EL (cell line): ENCODE data around the gene CAMKK1.
"Not testable (repeated sequence)": the region's sequence is repeated elsewhere in the genome, so short reads cannot be mapped to it uniquely, and the experiment has no call there.

Source experiments
- DNase-seq: peaks from one replicate; pipeline ENCODE4 v3.0.0-alpha.2; 2016

Gene CAMKK1

DNA sequence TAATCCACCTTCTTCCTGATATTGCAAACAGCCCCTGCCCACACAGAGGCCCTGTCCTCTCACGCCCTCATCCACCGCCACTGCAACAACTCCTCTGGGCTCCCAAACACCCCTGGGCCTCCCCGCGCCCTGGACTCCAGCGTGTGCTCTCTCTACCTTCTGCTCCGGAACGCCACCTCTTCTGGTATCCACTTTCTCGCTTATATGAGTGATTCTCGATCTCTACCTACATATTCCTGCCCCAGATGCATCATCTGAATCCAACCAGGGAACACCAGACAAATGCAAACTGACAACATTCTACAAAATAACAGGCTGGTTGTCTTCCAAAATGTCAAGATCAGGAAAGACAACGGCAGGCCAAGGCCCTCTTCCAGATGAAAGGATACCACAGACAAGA, 19.0 kb downstream of the CAMKK1 start:
- DNase-seq = no peak

DNA sequence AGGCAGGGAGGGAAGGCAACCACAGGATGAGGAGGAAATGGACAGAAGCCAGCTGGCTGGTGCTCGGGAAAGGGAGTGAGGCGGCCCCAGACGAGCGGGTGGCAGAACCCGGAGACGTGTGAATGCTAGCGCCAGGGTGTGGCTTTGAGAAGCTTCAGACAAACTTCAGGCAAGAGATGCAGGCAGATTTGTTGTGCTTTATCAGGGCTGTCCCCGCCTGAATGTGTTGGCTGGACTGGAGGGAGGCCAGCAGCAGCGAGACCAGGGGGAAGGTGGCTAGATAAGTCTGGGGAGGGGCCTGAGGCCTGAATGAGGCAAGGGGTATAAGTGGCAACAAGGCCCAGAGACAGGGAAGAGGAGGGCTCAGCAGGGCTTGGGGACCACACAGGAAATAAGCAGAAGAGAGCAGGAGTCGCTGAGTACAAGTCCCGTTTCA, 22.0 kb downstream of the CAMKK1 start:
- no peak for DNase-seq

DNA sequence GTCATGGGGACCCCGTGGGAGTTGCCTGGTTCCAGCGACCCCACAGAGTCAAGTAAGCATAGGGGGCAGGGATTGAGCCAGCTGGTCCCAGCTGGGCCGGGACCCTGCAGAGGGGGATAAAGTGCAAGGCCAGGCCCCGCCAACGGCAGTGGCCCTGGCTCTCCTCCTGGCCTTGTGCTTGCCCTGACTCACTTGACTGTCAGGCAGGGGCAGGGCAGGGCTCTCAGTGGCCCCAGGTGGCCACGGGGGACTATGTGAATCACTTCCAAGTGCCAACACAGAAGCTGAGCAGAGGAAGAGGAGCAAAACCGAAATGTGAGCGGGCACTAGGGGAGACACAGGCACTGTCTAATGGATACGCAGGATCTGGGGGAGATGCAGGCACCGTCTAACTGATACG, 25.2 kb downstream of the CAMKK1 start:
- DNase-seq = no peak

DNA sequence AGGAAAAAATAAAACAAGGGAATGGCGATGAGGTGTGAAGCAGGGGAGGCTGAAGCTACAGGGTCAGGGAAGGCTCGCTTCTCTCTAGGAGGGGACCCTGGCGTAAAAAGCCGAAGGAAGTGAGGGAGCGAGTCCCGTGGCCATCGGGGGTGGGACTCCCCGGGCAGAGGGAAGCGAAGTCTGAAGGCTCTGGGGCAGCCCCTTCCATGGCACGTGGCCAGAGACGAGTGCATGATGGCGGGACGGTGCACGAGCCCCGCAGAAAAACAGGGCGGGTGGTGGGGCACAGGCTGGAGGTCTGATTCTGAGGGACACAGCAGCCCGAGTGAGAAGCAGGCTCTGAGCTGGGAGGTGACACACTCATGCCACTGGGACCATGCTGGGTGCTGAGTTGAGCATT, 25.7 kb downstream of the CAMKK1 start:
- no peak for DNase-seq

DNA sequence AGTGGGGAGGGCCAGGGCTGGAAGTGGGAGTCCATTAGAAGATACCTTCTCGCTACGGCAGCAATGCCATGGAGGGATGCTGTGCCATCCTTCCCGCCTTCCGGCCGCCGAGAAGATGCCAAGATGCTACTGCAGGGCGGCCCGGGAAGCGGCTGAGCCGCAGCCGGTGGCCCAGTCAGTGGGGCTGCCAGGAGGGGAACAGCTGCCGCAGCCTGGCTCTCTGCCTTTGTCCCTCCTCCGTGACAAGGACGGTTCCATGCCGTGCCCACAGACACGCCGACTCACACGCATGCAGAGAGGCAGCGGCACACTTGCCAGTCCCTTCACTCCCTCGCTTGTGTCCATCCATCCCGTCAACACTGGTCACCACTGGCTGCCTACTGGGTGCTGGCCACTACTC, 26.6 kb downstream of the CAMKK1 start:
- no peak for DNase-seq

DNA sequence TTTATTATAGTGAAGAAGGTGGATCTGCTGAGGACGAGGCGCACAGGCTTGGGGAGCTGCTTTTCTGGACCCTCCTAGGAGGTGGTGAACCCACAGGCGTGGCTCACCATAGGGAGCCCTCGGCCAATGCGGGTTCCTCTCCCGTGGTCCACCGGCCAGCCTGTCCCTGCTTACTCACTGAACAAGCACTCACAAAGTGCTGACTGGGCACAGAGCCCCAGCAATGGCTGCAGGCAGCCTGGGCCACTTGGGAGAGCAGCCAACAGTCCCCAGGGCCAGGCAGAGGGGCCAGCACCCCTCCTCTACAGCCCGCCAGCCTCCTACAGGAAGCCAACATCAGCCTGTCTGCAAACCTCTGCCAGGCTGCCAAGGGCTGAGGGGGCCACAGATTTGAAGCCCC, 27.7 kb downstream of the CAMKK1 start:
- peak; percentile 84 for DNase-seq

DNA sequence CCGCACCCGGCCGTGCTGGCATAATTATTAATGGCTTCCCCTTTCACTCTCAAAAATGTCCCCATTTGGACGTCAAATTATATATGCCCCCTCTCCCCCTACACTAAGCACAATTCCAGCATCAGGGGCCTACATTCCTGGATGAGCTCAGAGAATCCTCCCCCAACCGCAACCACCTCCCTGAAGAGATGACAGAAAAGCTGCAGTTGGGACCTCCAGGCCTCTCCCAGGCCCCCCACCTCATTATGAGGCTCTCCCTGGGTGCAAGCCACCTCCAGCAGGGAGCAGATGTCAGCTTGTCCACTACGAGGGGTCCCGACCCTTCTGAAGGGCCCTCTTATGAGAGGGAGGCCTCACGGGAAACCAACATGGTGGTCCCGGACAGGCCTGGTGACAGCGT, 28.3 kb downstream of the CAMKK1 start:
- no peak for DNase-seq

DNA sequence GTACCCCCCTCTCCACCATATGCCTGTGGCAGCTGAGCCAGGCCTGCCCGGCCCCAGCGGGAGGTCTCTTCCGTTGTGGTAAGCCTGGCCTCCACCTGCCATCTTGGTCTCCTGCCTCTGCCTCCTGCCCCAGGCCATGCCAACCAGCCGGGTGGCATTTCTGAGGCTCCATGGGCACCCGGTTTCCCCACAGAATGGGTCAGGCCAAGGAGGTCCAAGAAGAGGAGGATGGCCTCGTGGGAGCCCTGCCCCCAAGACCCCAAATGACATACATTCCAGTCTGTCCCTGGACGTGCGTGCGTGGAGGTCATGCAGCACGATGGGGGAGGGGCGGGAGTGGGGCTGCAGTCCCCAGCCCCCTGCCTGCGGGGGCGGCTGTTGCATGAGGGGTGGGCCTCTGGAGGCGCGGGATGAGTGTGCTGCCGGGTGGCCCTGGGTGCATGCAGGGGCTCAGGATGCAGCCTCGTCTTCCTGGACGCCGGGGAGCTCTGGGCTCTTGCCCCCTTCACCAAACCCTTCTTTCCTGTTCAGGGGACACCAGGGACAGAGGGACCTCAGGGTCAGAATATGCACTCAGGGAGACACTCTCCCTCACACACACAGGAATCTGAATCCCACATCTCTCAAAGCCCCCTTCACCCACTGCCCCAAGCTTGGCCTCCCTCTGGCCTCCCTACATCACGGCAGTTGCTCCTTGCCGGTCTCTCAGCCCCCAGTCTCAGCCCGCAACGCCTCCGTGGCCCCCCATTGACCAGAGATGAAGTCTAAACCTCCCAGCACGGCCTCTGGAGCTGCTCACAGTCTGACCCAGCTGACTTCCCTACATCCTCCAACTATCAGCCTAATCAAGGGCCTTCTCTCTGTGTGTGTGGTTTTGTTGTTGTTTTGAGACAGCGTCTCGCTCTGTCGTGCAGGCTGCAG, 30.8 kb downstream of the CAMKK1 start:
- no peak for DNase-seq

DNA sequence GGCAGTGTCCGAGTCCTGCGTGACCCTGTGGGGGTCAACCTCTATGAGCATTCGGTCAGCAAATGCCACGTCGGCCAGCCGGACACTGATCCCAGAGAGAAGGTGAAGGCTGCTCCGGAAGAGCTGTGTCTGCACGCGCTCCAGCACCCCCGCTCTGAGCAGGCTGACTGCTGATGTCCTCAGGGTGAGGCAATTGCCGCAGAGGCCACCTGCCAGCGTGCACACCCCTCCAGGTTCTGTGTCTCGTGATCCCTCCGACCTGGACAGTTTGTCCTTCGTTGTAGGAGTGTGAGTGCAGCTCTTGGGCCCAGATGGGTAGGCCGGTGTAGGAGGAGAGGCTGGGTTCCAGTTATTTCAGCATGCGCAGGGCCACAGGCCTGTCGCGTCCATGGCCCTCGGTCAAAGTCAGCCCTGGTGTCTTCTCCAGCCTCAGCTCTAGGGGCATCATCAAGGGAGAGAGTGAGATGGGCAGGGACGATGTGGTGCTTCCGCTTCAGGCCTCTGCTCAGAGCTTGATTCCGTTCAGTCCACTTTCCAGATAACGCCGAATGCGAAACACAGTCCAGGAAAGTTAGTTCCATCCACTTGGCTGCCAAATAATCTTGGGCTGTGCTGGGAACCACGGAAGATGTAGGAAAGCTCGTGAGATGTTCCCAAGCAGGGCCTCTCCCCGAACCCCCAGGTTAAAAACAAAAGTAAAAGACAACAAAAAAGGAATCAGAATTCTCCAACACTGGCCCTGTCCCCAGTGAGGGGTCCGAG, 31.7 kb downstream of the CAMKK1 start:
- no peak for DNase-seq

DNA sequence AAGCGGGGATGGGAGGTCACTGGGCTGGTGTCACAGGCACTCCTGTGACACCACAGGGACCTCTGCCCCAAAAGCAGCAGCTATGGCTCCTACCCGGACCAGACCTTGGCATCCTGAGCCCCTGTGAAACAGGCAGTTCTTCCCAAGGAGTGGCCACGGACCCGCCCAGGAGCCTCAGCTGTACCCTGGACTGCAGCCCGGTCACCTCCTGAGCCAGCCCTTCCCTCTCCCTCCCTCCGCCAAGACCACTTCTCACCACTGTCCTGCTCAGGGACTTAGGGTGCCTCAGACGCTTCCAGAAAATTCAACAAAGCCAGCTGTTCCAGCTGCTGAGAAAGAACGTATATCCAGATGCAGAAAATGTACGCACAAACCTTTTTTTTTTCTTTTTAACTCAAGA, 32.9 kb downstream of the CAMKK1 start:
- no peak for DNase-seq

DNA sequence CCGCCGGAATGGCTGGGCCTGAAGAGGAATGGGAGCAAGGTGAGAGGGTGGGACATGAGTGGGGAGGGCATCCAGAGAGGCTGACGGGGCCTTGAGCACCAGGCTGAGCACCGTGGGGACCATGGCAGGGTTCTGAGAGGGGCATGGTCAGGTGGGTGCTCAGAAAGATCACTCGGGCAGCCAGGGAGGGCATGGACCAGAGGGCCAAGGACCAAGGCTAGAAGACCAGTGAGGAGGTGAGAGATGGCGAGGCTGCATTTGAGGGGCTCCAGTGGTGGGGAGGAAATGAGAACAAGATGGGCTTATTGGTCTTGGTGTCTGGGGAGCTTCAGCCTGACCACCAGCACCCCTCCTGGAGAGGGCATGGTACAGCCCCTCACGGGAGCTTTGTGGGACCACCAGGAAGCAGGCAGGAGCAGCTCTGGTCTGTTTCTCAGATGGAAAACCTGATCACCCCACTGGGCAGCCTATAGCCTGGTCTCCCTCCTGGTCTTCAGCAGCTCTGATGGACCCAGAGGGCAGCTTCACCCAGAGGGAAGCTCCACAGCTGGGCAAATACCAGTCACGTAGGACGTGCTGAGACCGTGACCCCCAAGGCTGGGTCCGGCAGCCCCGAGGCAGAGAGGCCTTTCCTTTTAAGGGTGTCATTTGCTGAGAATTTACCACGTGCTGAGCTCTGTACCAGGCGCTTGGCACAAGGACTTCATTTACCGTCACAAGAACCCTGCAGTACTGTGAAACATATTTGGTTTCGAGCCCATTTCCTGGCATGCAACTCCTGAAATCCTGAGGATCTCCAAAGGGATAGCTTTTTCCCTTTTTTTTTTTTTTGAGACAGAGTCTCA, 35.4 kb downstream of the CAMKK1 start:
- no peak for DNase-seq

DNA sequence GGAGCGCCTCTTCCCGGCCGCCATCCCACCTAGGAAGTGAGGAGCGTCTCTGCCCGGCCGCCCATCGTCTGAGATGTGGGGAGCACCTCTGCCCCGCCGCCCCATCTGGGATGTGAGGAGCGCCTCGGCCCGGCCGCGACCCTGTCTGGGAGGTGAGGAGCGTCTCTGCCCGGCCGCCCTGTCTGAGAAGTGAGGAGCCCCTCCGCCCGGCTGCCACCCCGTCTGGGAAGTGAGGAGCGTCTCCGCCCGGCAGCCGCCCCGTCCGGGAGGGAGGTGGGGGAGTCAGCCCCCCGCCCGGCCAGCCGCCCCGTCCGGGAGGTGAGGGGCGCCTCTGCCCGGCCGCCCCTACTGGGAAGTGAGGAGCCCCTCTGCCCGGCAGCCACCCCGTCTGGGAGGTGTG, 38.6 kb downstream of the CAMKK1 start:
- not testable (repeated sequence) for DNase-seq

DNA sequence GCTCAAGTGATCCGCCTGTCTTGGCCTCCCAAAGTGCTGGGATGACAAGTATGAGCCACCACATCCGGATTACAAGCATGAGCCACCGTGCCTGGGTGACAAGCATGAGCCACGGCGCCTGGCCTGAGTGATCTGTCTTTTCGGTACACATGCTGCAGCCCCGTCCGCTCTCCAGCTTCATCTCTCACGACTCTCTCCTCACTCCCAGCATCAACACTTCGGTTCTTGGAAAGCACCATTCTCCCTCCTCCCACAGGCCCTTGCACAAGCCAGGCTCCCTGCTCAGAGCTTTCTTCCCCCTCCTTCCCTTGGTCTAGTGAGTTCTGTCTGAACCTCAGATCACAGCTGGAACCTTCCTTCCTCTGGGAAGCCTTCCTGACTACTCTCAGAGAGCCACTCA, 40.3 kb downstream of the CAMKK1 start:
- DNase-seq = no peak

DNA sequence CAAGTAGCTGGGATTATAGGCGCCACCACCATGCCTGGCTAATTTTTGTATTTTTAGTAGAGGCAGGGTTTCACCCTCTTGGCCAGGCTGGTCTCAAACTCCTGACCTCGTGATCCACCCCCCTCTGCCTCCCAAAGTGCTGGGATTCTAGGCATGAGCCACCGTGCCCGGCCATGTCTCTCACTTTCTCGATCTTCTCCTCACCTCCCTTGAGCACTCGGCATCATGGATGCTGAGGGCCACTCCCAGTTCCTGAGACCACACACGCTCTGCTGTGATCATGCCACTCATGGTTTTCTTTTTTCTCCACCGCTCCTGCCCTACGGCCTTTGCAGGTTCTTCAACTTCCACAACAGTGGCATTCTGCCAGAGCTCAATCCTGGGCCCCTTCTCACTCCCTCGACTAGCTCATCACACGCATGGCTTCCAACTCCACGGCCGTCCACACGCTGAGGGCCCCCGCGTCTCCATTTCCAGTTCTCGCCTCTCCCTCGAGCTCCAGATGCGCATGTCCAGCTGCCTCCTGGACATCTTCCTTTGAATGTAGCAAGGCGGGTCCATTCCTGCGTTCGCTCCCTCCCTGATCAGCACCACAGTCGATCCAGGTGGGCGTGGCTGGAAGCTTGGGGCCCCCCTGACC, 41.3 kb downstream of the CAMKK1 start:
- no peak for DNase-seq

DNA sequence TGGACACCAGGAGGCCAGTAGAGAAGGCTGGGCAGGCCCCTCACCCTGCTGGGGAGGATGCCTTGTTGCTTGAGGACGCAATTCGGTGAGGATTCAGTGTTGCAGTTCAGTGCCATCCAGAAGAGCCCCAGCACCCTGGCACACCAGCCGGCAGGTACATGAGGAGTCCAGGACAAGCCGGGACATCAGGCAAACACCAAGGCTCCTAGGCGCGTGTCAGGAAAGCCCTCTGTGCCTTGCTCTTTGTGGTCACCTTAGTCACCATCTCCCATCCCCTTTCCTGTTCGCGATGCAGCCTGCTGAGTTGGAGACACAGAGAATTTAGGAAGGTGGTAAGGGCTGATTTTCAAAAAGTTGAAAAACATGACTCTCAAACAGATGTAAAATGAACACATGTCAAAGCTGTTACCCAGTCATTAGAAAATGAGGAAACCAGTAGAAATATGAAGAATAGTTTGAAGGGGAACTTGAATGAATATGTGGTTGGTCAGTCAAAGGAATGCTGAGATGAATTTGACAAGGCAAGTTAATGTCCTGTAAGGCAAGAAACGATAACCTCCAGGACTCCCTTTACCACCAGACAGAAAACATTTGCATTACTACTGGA, 44.5 kb downstream of the CAMKK1 start:
- DNase-seq = no peak

DNA sequence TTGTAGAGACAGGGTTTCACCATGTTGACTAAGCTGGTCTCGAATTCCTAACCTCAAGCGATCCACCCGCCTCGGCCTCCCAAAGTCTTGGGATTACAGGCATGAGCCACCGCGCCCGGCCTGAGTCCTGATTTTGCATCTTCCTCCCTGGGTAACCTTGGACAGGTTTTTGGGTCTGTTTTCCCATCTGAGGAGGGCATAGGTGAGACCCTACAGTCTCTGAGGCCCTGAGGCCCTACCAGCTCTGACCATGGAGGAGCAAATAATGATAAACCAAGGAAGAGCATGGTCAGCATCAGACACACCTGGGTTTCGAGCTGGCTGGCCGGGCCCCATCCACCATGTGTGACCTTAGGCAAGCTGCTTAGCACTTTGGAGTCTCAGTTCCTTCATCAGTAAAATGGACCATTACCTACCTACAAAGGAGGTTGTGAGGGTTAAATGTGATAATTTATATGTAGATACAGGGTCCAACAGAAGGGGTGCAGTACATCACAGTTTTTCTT, 45.6 kb downstream of the CAMKK1 start:
- DNase-seq = no peak

DNA sequence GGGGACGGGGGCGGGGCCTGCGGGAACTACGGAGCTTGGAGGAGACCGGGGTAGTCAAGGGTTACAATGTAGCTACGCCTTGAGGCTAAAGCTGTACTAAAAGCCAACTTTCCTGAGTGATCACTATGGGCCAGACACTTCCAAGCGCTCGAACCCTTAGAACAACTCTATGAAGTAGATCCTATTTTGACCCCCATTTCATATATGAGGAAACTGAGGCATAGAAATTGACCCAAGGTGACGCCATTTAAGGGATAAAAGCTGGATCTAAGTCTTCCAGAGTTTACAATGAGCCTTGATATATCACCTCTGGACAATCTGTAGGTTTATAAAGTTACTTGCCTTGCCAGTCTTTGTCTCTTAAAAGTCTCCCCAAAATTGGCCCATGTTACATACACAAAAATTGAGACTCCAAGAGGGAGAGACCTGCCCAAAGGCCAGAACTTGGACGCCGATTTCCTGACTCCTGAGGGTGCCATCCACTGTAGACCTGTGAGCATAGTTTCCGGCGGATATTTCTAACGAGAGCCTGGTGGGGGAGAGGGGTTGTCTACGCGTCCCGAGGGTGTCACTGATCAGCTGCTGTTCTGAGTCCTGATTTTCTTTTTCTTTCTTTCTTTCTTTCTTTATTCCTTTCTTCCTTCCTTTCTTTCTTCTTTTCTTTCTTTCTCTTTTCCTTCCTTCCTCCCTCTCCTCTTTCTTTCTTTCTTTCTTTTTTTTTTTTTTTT, 46.3 kb downstream of the CAMKK1 start:
- DNase-seq = no peak

DNA sequence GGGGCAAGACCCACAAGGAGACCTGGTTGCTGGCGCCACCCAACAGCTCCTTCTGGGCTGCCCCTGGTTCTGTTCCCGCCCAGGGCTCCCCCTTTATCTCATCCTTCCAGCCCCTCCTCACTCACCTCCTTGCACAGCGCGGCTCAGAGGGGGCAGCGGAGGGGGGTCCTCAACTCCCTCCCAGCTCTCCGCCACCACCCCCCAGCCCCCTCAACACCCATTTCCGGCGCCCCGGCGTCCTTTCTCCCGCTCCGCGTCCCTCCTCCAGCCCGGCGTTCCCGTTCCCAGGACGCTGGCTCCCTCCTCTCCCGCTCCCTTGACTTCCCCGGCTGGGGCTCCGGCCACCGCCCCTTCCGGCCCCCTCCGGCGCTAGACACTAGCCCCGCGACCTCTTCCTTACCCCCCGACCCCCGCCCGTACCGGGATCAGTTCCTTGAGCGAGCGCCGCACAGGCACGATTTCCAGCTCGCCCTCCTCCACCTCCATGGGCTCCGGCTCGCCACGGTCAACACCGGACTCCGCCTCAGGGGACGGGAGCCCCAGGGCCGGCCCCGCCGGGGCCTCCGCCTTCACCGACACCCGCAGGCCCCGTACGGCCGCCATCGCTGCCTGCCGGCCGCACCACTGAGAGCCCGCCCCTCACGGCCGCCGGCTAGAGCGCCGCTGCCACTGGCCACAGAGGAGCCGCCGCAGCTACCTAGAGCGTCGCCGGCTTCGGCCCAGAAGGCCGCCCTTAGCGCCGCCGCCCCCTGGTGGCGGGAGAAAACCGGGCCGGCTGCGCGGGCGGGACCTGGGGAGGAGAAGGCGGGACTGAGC, 47.0 kb downstream of the CAMKK1 start, which contains the start of gene NCBP3:
Gene NCBP3 (minus strand): TSS at position 626 of the 816 bp plus-strand sequence. CDS start 23 bp downstream, at position 603.
- peak; percentile 92 for DNase-seq

DNA sequence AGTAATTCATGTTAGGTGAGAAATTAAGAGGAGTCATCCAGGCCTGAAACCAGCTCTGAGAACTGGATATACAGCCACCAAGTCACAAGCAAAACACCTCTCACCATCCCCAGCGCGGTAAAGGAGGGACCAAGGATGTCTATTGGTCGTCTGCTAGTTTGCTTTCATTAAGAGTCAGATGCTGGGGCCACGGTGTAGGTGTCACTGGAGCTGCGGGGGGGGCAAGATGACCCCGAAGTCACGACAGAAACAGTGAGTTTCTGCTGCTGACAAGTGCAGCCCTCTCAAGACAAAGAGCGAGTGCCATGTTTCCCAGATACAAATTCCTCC, 47.6 kb downstream of the CAMKK1 start:
- DNase-seq = peak; percentile 41

DNA sequence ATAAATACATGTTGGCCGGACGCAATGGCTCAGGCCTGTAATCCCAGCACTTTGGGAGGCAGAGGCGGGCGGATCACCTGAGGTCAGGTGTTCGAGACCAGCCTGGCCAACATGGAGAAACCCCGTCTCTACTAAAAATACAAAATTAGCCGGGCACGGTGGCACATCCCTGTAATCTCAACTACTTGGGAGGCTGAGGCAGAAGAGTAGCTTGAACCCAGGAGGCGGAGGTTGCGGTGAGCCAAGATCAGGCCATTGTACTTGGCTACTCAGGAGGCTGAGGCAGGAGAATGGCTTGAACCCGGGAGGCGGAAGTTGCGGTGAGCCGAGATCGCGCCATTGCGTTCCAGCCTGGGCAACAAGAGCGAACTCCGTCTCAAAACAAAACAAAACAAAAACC, 48.3 kb downstream of the CAMKK1 start:
- DNase-seq = not testable (repeated sequence)
